HG03066 (cell line): ENCODE data around the gene LDB3.

Experiments used
- ATAC-seq: cut with Tn5 transposase; IDR thresholded peaks from one replicate; pipeline ENCODE4 v1.9.1; 2021; ENCODE audit warnings: low read depth; ENCODE audit not compliant: unreplicated experiment

LDB3 gene

GRCh38 chr10:86650151-86650550, 18.2 kb upstream of the LDB3 start:
- ATAC-seq, result no peak

- ATAC-seq, result no peak
Measured at GRCh38 chr10:86651021-86651471, 17.3 kb upstream of the LDB3 start.

- no peak for ATAC-seq
Measured at GRCh38 chr10:86651631-86652331, 16.5 kb upstream of the LDB3 start.

GRCh38 chr10:86652361-86653202, 15.7 kb upstream of the LDB3 start:
- ATAC-seq, result no peak

GRCh38 chr10:86653379-86653778, 14.9 kb upstream of the LDB3 start:
- no peak for ATAC-seq

GRCh38 chr10:86653987-86654386, 14.3 kb upstream of the LDB3 start:
- no peak for ATAC-seq

GRCh38 chr10:86654411-86655172, 13.7 kb upstream of the LDB3 start, which contains the start of gene OPN4:
Gene OPN4 (plus strand): TSS chr10:86654547. CDS start chr10:86654784, 237 bp downstream.
- no peak for ATAC-seq

- no peak for ATAC-seq
Measured at GRCh38 chr10:86655173-86655540, 13.2 kb upstream of the LDB3 start.

- no peak for ATAC-seq
Measured at GRCh38 chr10:86655596-86655995, 12.7 kb upstream of the LDB3 start.

- no peak for ATAC-seq
Measured at GRCh38 chr10:86657011-86657395, 11.3 kb upstream of the LDB3 start.

GRCh38 chr10:86657396-86658011, 10.8 kb upstream of the LDB3 start:
- ATAC-seq, result no peak

- ATAC-seq, result no peak
Measured at GRCh38 chr10:86658261-86658741, 10.0 kb upstream of the LDB3 start.

GRCh38 chr10:86658751-86659150, 9.6 kb upstream of the LDB3 start:
- ATAC-seq, result no peak

- ATAC-seq, result no peak
Measured at GRCh38 chr10:86659161-86659691, 9.1 kb upstream of the LDB3 start.

- no peak for ATAC-seq
Measured at GRCh38 chr10:86659721-86660453, 8.4 kb upstream of the LDB3 start.

- ATAC-seq, result no peak
Measured at GRCh38 chr10:86661161-86662025, 6.9 kb upstream of the LDB3 start.

- no peak for ATAC-seq
Measured at GRCh38 chr10:86662186-86663045, 5.9 kb upstream of the LDB3 start.

GRCh38 chr10:86663046-86663345, 5.3 kb upstream of the LDB3 start:
- ATAC-seq, result no peak
